Natural killer cell treated with Interleukin-12 subunit alpha and Interleukin-12 subunit beta and Interleukin-15 and Interleukin-18, amount 100 ng/mL, for 72 hours (primary cell): ENCODE results near the gene AQR. TPM values are rescaled to one million over a fixed set of nuclear protein-coding genes. Genes with fewer than 3 reads are reported as not detected.
"Not testable (repeated sequence)": the region's sequence is repeated elsewhere in the genome, so short reads cannot be mapped to it uniquely, and the experiment has no call there.

ENCODE experiments used
- ATAC-seq, 2 donors: fragments of 150-1000 bp; cut with Tn5 transposase in 1 of 2; sonication (Bioruptor Pico), chemical (Tn5 transposase) in 1 of 2; 2 replicates each; pipeline ENCODE4 v1.10.0; 2021
- DNase-seq: peaks from one replicate; pipeline ENCODE4 v3.0.0; 2022; ENCODE audit warnings: low spot score
- H3K27ac Mint-ChIP-seq, 2 donors: 1 replicate in 1 of 2; 2 replicates in 1 of 2; pipeline ENCODE4 v1.8.0; 2022; ENCODE audit warnings: mixed read lengths in 2 of 2, mild to moderate bottlenecking in 1 of 2, moderate library complexity in 1 of 2
- H3K27me3 Mint-ChIP-seq, 2 donors: 1 replicate in 1 of 2; 2 replicates in 1 of 2; pipeline ENCODE4 v1.8.0; 2022; ENCODE audit warnings: mixed read lengths in 2 of 2
- H3K36me3 Mint-ChIP-seq: one replicate; pipeline ENCODE4 v1.8.0; 2022; ENCODE audit warnings: mixed read lengths
- H3K4me1 Mint-ChIP-seq, 2 donors: 1 replicate in 1 of 2; 2 replicates in 1 of 2; pipeline ENCODE4 v1.8.0; 2022; ENCODE audit warnings: low read depth in 2 of 2, mixed read lengths in 2 of 2, mild to moderate bottlenecking in 1 of 2
- H3K4me3 Mint-ChIP-seq: one replicate; pipeline ENCODE4 v1.8.0; 2022; ENCODE audit warnings: mixed read lengths
- H3K9me3 Mint-ChIP-seq: 2 replicates; pipeline ENCODE4 v1.8.0; 2022; ENCODE audit warnings: mixed read lengths
- total RNA-seq, 2 donors: library from RNA; stranded (reverse); gene quantifications; one replicate each; pipeline ENCODE4 v1.2.3, GENCODE V29; 2022

The AQR gene
- total RNA-seq, 2 donors from 2014 or later = 43.7 to 44.5 TPM

- peaks cover 18 to 23% of the 10 kb centered on the region in 2 donors for H3K4me1 Mint-ChIP-seq
- no peak for ATAC-seq
- H3K27ac Mint-ChIP-seq = peak overlapping the region; percentile 98 to 99
- H3K27me3 Mint-ChIP-seq = no peaks in the 10 kb centered on the region
- H3K4me3 Mint-ChIP-seq = peak overlapping the region; percentile 95
- H3K36me3 Mint-ChIP-seq = peaks cover 6% of the 10 kb centered on the region
- no peak for DNase-seq
- no peaks in the 10 kb centered on the region for H3K9me3 Mint-ChIP-seq
Measured at GRCh38 chr15:34986771-34987480, 17.4 kb upstream of the AQR start.

- Mint-ChIP-seq H3K4me1 (peaks cover 17 to 23% of the 10 kb centered on the region in 2 donors), H3K27ac (peak overlapping the region; percentile 98 to 99), H3K9me3 (no peaks in the 10 kb centered on the region), H3K4me3 (peak overlapping the region; percentile 95), H3K36me3 (peaks cover 9% of the 10 kb centered on the region), H3K27me3 (no peaks in the 10 kb centered on the region)
- DNase-seq (no peak), ATAC-seq (no peak)
Measured at GRCh38 chr15:34986326-34986725, 16.8 kb upstream of the AQR start.

GRCh38 chr15:34984889-34985630 lies 15.5 kb upstream of the AQR start:
- no peaks in the 10 kb centered on the region for H3K27me3 Mint-ChIP-seq
- peaks cover 10% of the 10 kb centered on the region for H3K36me3 Mint-ChIP-seq
- H3K4me3 Mint-ChIP-seq = peak overlapping the region; percentile 34
- no peaks in the 10 kb centered on the region for H3K9me3 Mint-ChIP-seq
- peaks cover 17 to 23% of the 10 kb centered on the region in 2 donors for H3K4me1 Mint-ChIP-seq
- no peak for DNase-seq
- peak overlapping the region; percentile 35 to 99 for H3K27ac Mint-ChIP-seq
- ATAC-seq = no peak

DNA sequence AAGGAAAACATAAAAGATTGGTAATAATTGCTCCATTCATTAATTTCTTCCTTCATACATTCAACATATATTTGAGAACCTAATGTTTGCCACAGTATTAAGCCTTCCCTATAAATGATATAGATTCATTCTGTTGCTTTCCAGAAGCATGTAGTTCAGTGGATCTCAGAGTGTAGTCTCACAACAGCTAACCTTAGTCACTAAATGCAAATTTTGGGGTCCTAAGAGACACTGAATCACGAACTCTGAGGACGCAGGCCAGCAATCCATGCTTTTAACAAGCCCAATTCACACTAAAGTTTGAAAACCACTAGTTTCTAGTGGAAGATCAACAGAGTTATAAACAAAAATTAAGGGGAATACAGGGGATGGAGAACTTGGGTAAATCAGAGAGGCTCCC lies 7.2 kb upstream of the AQR start:
- no peaks in the 10 kb centered on the region for H3K9me3 Mint-ChIP-seq
- H3K27ac Mint-ChIP-seq = peak overlapping the region in 1 of 2 donors; percentile 0
- H3K4me3 Mint-ChIP-seq = no peak overlapping the region
- peaks cover 4 to 5% of the 10 kb centered on the region in 2 donors for H3K4me1 Mint-ChIP-seq
- ATAC-seq = no peak
- no peaks in the 10 kb centered on the region for H3K27me3 Mint-ChIP-seq
- peaks cover 8% of the 10 kb centered on the region for H3K36me3 Mint-ChIP-seq
- DNase-seq = no peak

GRCh38 chr15:34976073-34976472 lies 6.5 kb upstream of the AQR start:
- H3K4me1 Mint-ChIP-seq = peaks cover 0 to under 1% of the 10 kb centered on the region in 2 donors
- no peak overlapping the region for H3K27ac Mint-ChIP-seq
- no peaks in the 10 kb centered on the region for H3K27me3 Mint-ChIP-seq
- DNase-seq (no peak), ATAC-seq (no peak)
- H3K36me3 Mint-ChIP-seq = peaks cover 4% of the 10 kb centered on the region
- no peaks in the 10 kb centered on the region for H3K9me3 Mint-ChIP-seq
- no peak overlapping the region for H3K4me3 Mint-ChIP-seq

- Mint-ChIP-seq H3K9me3 (no peaks in the 10 kb centered on the region), H3K27ac (no peak overlapping the region), H3K36me3 (peaks cover 3% of the 10 kb centered on the region), H3K27me3 (no peaks in the 10 kb centered on the region), H3K4me1 (peaks cover 9 to 12% of the 10 kb centered on the region in 2 donors), H3K4me3 (no peak overlapping the region)
- DNase-seq = no peak
- ATAC-seq = no peak
Measured at GRCh38 chr15:34973512-34973911, 4.0 kb upstream of the AQR start.

DNA sequence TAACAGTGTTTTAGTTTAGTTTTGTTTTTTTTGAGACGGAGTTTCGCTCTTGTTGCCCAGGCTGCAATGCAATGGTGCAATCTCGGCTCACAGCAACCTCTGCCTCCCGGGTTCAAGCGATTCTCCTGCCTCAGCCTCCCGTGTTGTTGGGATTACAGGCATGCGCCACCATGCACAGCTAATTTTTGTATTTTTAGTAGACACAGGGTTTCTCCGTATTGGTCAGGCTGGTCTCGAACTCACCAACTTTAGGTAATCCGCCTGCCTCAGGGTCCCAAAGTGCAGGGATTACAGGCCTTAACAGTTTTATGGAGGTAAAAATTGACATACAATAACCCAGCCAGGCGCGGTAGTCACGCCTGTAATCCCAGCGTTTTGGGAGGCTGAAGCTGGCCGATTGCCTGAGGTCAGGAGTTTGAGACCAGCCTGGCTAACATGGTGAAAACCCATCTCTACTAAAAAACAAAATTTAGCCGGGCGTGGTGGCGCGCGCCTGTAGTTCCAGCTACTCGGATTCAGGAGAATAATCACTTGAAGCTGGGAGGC lies 629 bp upstream of the AQR start:
- Mint-ChIP-seq H3K27ac (peak overlapping the region; percentile 87 to 100), H3K4me3 (peak overlapping the region; percentile 99), H3K4me1 (peaks cover 33% of the 10 kb centered on the region in 2 donors)
- H3K36me3 Mint-ChIP-seq, H3K27me3 Mint-ChIP-seq, H3K9me3 Mint-ChIP-seq, ATAC-seq, DNase-seq: not testable (repeated sequence)

GRCh38 chr15:34964277-34964676 lies 5.3 kb downstream of the AQR start:
- peak overlapping the region in 1 of 2 donors; percentile 33 for H3K27ac Mint-ChIP-seq
- H3K9me3 Mint-ChIP-seq = no peaks in the 10 kb centered on the region
- peaks cover 7% of the 10 kb centered on the region for H3K36me3 Mint-ChIP-seq
- ATAC-seq (no peak), DNase-seq (no peak)
- no peaks in the 10 kb centered on the region for H3K27me3 Mint-ChIP-seq
- H3K4me3 Mint-ChIP-seq = no peak overlapping the region
- peaks cover 31 to 39% of the 10 kb centered on the region in 2 donors for H3K4me1 Mint-ChIP-seq

DNA sequence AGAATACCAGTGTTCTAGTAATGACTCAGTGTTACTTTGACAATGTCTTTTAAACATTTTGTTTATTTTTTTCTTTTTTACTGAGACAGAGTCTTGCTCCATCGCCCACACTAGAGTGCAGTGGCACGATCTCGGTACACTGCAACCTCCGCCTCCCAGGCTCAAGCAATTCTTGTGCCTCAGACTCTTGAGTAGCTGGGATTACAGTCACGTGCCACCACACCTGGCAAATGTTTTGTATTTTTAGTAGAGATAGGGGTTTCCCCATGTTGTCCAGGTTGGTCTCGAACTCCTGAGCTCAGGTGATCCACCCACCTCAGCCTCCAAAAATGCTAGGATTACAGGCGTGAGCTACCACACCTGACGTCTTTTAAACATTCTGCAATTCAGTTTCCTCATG lies 15.7 kb downstream of the AQR start:
- H3K9me3 Mint-ChIP-seq = no peaks in the 10 kb centered on the region
- H3K27me3 Mint-ChIP-seq = no peaks in the 10 kb centered on the region
- no peaks in the 10 kb centered on the region for H3K4me1 Mint-ChIP-seq
- H3K27ac Mint-ChIP-seq = no peak overlapping the region
- no peak overlapping the region for H3K4me3 Mint-ChIP-seq
- ATAC-seq = no peak
- H3K36me3 Mint-ChIP-seq = peaks cover 19% of the 10 kb centered on the region
- DNase-seq = no peak

DNA sequence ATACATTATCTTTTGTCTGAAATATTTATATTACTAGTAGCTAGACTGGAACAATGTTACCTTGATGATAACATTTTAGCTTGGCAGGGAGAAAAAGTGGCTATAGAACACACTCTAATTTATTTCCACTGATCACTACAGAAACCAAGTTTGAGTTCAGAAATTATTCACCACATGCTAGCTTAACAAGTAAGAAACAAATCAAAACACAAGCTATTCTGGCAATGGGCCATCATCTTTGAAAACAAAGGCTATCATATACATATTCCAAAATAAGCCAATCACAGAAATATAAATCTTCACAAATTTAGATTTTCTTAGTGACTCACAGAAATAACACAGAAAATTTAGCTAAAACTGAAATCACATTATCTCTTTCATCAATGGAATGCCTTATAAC lies 17.1 kb downstream of the AQR start:
- H3K36me3 Mint-ChIP-seq = peaks cover 23% of the 10 kb centered on the region

DNA sequence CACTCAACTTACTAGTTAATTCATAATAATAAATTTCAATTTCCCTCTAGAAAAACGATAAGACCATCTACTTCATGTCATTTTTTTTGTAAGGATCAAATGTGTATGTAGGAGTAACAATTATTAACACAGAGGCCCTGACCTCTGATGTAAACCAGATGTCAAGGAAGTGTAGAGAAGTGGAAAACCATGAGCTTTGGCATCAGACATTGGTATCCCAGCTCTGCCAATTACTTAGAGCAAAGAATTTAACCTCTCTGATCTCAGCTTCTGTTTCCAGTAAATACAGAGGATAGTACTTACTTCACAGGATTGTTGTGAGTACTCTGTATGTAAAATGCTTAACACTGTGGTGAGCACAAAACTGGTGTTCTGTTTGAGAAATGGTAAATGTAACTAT lies 17.5 kb downstream of the AQR start:
- Mint-ChIP-seq H3K36me3 (peaks cover 24% of the 10 kb centered on the region), H3K27me3 (no peaks in the 10 kb centered on the region), H3K9me3 (no peaks in the 10 kb centered on the region), H3K4me3 (no peak overlapping the region), H3K4me1 (no peaks in the 10 kb centered on the region), H3K27ac (no peak overlapping the region)
- ATAC-seq (no peak), DNase-seq (no peak)

More for the DNA sequence above, 17.1 kb downstream of the AQR start:
- no peak for DNase-seq
- no peak for ATAC-seq
- no peaks in the 10 kb centered on the region for H3K27me3 Mint-ChIP-seq
- H3K27ac Mint-ChIP-seq = no peak overlapping the region
- no peaks in the 10 kb centered on the region for H3K4me1 Mint-ChIP-seq
- H3K4me3 Mint-ChIP-seq = no peak overlapping the region
- H3K9me3 Mint-ChIP-seq = no peaks in the 10 kb centered on the region

GRCh38 chr15:34944936-34945335 lies 24.6 kb downstream of the AQR start:
- no peak for ATAC-seq
- peaks cover 10% of the 10 kb centered on the region for H3K36me3 Mint-ChIP-seq
- H3K27me3 Mint-ChIP-seq = no peaks in the 10 kb centered on the region
- no peaks in the 10 kb centered on the region for H3K9me3 Mint-ChIP-seq
- no peak overlapping the region for H3K4me3 Mint-ChIP-seq
- H3K4me1 Mint-ChIP-seq = no peaks in the 10 kb centered on the region
- DNase-seq = no peak
- H3K27ac Mint-ChIP-seq = no peak overlapping the region

GRCh38 chr15:34943711-34944110 lies 25.8 kb downstream of the AQR start:
- Mint-ChIP-seq H3K27ac (no peak overlapping the region), H3K4me1 (no peaks in the 10 kb centered on the region), H3K4me3 (no peak overlapping the region), H3K27me3 (no peaks in the 10 kb centered on the region), H3K9me3 (no peaks in the 10 kb centered on the region), H3K36me3 (peaks cover 14% of the 10 kb centered on the region)
- no peak for DNase-seq
- no peak for ATAC-seq

GRCh38 chr15:34943264-34943663 lies 26.3 kb downstream of the AQR start:
- not testable (repeated sequence) for H3K9me3 Mint-ChIP-seq, H3K27me3 Mint-ChIP-seq, H3K4me1 Mint-ChIP-seq, DNase-seq, H3K27ac Mint-ChIP-seq, ATAC-seq, H3K4me3 Mint-ChIP-seq
- peaks cover 14% of the 10 kb centered on the region for H3K36me3 Mint-ChIP-seq
